Embryonic facial prominence (tissue), 1 donor: Measurements from ENCODE around the gene OR2A2.

Experiments used
- DNase-seq: peaks from one replicate; pipeline ENCODE4 v3.0.0-alpha.2; 2016; ENCODE audit errors: extremely low spot score

The OR2A2 gene

DNA sequence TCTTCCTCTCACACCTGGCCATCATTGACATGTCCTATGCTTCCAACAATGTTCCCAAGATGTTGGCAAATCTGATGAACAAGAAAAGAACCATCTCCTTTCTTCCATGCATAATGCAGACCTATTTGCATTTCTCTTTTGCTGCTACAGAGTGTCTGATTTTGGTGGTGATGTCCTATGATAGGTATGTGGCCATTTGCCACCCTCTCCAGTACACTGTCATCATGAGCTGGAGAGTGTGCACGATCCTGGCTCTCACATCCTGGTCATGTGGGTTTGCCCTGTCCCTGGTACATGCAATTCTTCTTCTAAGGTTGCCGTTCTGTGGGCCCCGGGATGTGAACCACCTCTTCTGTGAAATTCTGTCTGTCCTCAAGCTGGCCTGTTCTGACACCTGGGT, 32.8 kb downstream of the OR2A2 start:
- no peak for DNase-seq

DNA sequence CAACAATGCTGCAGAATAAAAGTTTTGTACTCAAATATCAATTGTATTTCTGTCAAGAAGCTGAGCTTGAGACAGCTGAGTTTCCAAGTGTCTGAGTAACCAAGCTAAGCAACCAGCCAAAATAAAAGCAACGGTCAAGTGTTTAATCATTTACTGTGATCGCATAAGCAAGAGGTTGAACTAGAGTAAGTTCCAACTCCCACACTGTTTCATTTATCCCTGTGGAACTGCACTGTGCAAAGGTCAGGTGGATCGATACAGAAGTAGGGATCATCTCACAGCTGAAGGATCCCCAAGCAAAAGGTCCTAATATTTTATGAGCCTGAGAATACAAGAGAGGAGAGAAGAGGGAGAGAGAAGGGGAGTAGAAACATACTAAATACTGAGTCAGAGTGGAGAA, 35.0 kb downstream of the OR2A2 start:
- DNase-seq: no peak

DNA sequence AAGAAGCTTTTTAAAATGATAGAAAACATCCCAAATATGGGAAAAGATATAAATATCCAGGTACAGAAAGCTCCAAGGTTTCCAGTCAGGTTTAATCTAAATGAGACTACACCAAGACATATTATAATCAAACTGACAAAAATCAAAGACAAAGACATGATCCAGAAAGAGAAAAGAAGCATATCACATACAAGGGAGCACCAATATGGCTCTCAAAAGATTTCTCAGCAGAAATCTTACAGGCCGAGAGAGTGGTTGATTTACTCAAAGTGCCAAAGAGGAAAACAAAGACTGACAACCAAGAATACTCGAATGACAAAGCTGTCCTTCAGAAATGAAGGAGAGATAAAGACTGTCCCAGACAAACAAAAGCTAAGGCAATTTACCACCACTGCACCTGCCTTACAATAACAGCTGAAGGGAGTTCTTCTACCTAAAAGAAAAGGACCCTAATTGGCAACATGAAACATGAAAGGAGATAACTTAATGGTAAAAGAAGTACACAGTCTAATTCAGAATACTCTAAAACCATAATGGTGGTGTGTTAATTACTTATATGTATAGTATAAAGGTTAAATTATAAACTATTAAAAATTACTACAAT, 38.9 kb downstream of the OR2A2 start:
- no peak for DNase-seq

DNA sequence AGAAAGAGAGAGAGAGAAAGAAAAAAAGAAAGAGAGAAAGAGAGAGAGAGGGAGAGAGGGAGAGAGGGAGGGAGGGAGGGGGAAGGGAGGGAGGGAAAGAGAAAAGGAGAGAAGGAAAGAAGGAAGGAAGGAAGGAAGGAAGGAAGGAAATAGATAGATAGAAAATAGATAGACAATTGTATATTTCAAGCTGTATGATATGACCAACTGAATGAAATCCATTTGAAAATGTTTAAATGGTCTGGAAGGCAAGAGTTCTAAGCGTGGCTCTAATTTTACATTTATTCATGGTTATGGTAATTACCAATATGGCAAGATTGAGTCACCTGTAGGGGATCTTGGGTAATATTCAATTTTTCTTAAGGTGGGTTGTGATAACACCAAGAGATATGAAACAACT, 49.5 kb downstream of the OR2A2 start:
- no peak for DNase-seq
